Progenitor cell of endocrine pancreas (in vitro differentiated cells): ENCODE data around the gene LIX1. TPM values are rescaled to one million over a fixed set of nuclear protein-coding genes. Genes with fewer than 3 reads are reported as not detected.
"Not testable (repeated sequence)": the region's sequence is repeated elsewhere in the genome, so short reads cannot be mapped to it uniquely, and the experiment has no call there.

Experiments
- DNase-seq: peaks from one replicate; pipeline ENCODE4 v3.0.0; 2021; ENCODE audit warnings: low spot score; ENCODE audit not compliant: unreplicated experiment
- H3K27ac Mint-ChIP-seq: 2 replicates; pipeline ENCODE4 v1.8.0; 2021; ENCODE audit warnings: mild to moderate bottlenecking, moderate library complexity, mixed read lengths
- H3K27me3 Mint-ChIP-seq: 2 replicates; pipeline ENCODE4 v1.8.0; 2021; ENCODE audit warnings: mixed read lengths
- H3K36me3 Mint-ChIP-seq: 2 replicates; pipeline ENCODE4 v1.8.0; 2022; ENCODE audit warnings: mixed read lengths; ENCODE audit not compliant: insufficient read depth
- H3K4me1 Mint-ChIP-seq: 2 replicates; pipeline ENCODE4 v1.8.0; 2021; ENCODE audit warnings: low read depth, mixed read lengths
- H3K4me3 Mint-ChIP-seq: 2 replicates; pipeline ENCODE4 v1.8.0; 2021; ENCODE audit warnings: low read depth, mild to moderate bottlenecking, moderate library complexity, mixed read lengths
- H3K9me3 Mint-ChIP-seq: 2 replicates; pipeline ENCODE4 v1.8.0; 2021; ENCODE audit warnings: low read depth, mixed read lengths
- CTCF ChIP-seq: fragments of 200-600 bp; sonication (generic); IDR thresholded peaks from one replicate; pipeline ENCODE4 v1.5.0; 2021; ENCODE audit warnings: antibody characterized with exemption, mild to moderate bottlenecking; ENCODE audit not compliant: unreplicated experiment
- total RNA-seq: library from RNA; stranded (reverse); gene quantifications from 2 replicates; pipeline ENCODE4 v1.2.1, GENCODE V29; 2021

The LIX1 gene
- total RNA-seq, 1 donor from 2014 or later, result 0.31 TPM

GRCh38 chr5:97141539-97141938, 872 bp downstream of the LIX1 start:
- no peaks in the 10 kb centered on the region for H3K27me3 Mint-ChIP-seq
- H3K36me3 Mint-ChIP-seq, result no peaks in the 10 kb centered on the region
- TF ChIP-seq CTCF, result no peak
- no peaks in the 10 kb centered on the region for H3K9me3 Mint-ChIP-seq
- no peak overlapping the region for H3K4me3 Mint-ChIP-seq
- no peak for DNase-seq
- no peak overlapping the region for H3K27ac Mint-ChIP-seq
- H3K4me1 Mint-ChIP-seq, result peaks cover 13% of the 10 kb centered on the region

- no peak overlapping the region for H3K4me3 Mint-ChIP-seq
- H3K9me3 Mint-ChIP-seq, result no peaks in the 10 kb centered on the region
- H3K27me3 Mint-ChIP-seq, result peaks cover under 1% of the 10 kb centered on the region
- no peaks in the 10 kb centered on the region for H3K36me3 Mint-ChIP-seq
- peaks cover 13% of the 10 kb centered on the region for H3K4me1 Mint-ChIP-seq
- H3K27ac Mint-ChIP-seq, result no peak overlapping the region
- no peak for DNase-seq
- TF ChIP-seq CTCF, result no peak
Measured at GRCh38 chr5:97141031-97141430, 1.4 kb downstream of the LIX1 start.

- H3K4me3 Mint-ChIP-seq, H3K27me3 Mint-ChIP-seq, DNase-seq, H3K27ac Mint-ChIP-seq, H3K36me3 Mint-ChIP-seq, H3K9me3 Mint-ChIP-seq: not testable (repeated sequence)
- H3K4me1 Mint-ChIP-seq, result peaks cover 13% of the 10 kb centered on the region
Measured at GRCh38 chr5:97140250-97140649, 2.2 kb downstream of the LIX1 start.

- H3K36me3 Mint-ChIP-seq, result no peaks in the 10 kb centered on the region
- no peak for TF ChIP-seq CTCF
- no peak overlapping the region for H3K27ac Mint-ChIP-seq
- no peak overlapping the region for H3K4me3 Mint-ChIP-seq
- no peaks in the 10 kb centered on the region for H3K9me3 Mint-ChIP-seq
- no peak for DNase-seq
- H3K4me1 Mint-ChIP-seq, result peaks cover 6% of the 10 kb centered on the region
- peaks cover 3% of the 10 kb centered on the region for H3K27me3 Mint-ChIP-seq
Measured at GRCh38 chr5:97136475-97136874, 5.9 kb downstream of the LIX1 start.

- no peaks in the 10 kb centered on the region for H3K36me3 Mint-ChIP-seq
- H3K9me3 Mint-ChIP-seq, result no peaks in the 10 kb centered on the region
- H3K4me3 Mint-ChIP-seq, result no peak overlapping the region
- no peak for TF ChIP-seq CTCF
- H3K27ac Mint-ChIP-seq, result no peak overlapping the region
- no peak for DNase-seq
- H3K27me3 Mint-ChIP-seq, result peaks cover 3% of the 10 kb centered on the region
- H3K4me1 Mint-ChIP-seq, result peaks cover 2% of the 10 kb centered on the region
Measured at GRCh38 chr5:97135868-97136267, 6.5 kb downstream of the LIX1 start.

- no peak overlapping the region for H3K4me3 Mint-ChIP-seq
- H3K36me3 Mint-ChIP-seq, result no peaks in the 10 kb centered on the region
- no peak for DNase-seq
- H3K27ac Mint-ChIP-seq, result no peak overlapping the region
- peaks cover 3% of the 10 kb centered on the region for H3K27me3 Mint-ChIP-seq
- H3K4me1 Mint-ChIP-seq, result no peaks in the 10 kb centered on the region
- TF ChIP-seq CTCF, result no peak
- no peaks in the 10 kb centered on the region for H3K9me3 Mint-ChIP-seq
Measured at GRCh38 chr5:97134634-97135033, 7.8 kb downstream of the LIX1 start.
